ENCODE measurements around the gene COL25A1.
"Not testable (repeated sequence)": the region's sequence is repeated elsewhere in the genome, so short reads cannot be mapped to it uniquely, and the experiment has no call there.

The COL25A1 gene

GRCh38 chr4:108891896-108892590 is 410.4 kb downstream of the COL25A1 start:
- intact Hi-C loops (cut with micrococcal nuclease), result no loop called here
- H3K4me1 Mint-ChIP-seq (ENCODE audit: low read depth), result no peaks in the 10 kb centered on the region
- no peak overlapping the region for H3K4me3 Mint-ChIP-seq
- no peak overlapping the region for H3K27ac Mint-ChIP-seq
- no peaks in the 10 kb centered on the region for H3K27me3 Mint-ChIP-seq
- H3K36me3 Mint-ChIP-seq (ENCODE audit: low read depth), result no peaks in the 10 kb centered on the region
- H3K9me3 Mint-ChIP-seq, result no peaks in the 10 kb centered on the region

- Mint-ChIP-seq H3K36me3 (ENCODE audit: low read depth) (no peaks in the 10 kb centered on the region), H3K9me3 (no peaks in the 10 kb centered on the region), H3K27me3 (no peaks in the 10 kb centered on the region), H3K4me3 (no peak overlapping the region), H3K27ac (no peak overlapping the region), H3K4me1 (ENCODE audit: low read depth) (no peaks in the 10 kb centered on the region)
- intact Hi-C loops (cut with micrococcal nuclease), result no loop called here
Observed at GRCh38 chr4:108890484-108890881, 412.0 kb downstream of the COL25A1 start.

GRCh38 chr4:108889696-108890483 is 412.6 kb downstream of the COL25A1 start:
- H3K27ac Mint-ChIP-seq, result no peak overlapping the region
- H3K9me3 Mint-ChIP-seq, result no peaks in the 10 kb centered on the region
- no peaks in the 10 kb centered on the region for H3K27me3 Mint-ChIP-seq
- H3K4me3 Mint-ChIP-seq, result no peak overlapping the region
- H3K4me1 Mint-ChIP-seq (ENCODE audit: low read depth), result no peaks in the 10 kb centered on the region
- H3K36me3 Mint-ChIP-seq (ENCODE audit: low read depth), result no peaks in the 10 kb centered on the region
- intact Hi-C loops (cut with micrococcal nuclease), result no loop called here

- Mint-ChIP-seq H3K4me3 (no peak overlapping the region), H3K27me3 (no peaks in the 10 kb centered on the region), H3K36me3 (ENCODE audit: low read depth) (no peaks in the 10 kb centered on the region), H3K4me1 (ENCODE audit: low read depth) (no peaks in the 10 kb centered on the region), H3K9me3 (no peaks in the 10 kb centered on the region), H3K27ac (no peak overlapping the region)
- intact Hi-C loops (cut with micrococcal nuclease), result no loop called here
Observed at GRCh38 chr4:108888769-108889168, 413.7 kb downstream of the COL25A1 start.

- Mint-ChIP-seq H3K36me3 (ENCODE audit: low read depth) (no peaks in the 10 kb centered on the region), H3K9me3 (no peaks in the 10 kb centered on the region), H3K4me3 (no peak overlapping the region), H3K27me3 (no peaks in the 10 kb centered on the region), H3K4me1 (ENCODE audit: low read depth) (no peaks in the 10 kb centered on the region), H3K27ac (no peak overlapping the region)
- intact Hi-C loops (cut with micrococcal nuclease), result no loop called here
Observed at GRCh38 chr4:108887034-108887433, 415.4 kb downstream of the COL25A1 start.

GRCh38 chr4:108885211-108885610 is 417.2 kb downstream of the COL25A1 start:
- Mint-ChIP-seq H3K4me3 (no peak overlapping the region), H3K9me3 (no peaks in the 10 kb centered on the region), H3K4me1 (ENCODE audit: low read depth) (no peaks in the 10 kb centered on the region), H3K27ac (no peak overlapping the region), H3K36me3 (ENCODE audit: low read depth) (no peaks in the 10 kb centered on the region), H3K27me3 (no peaks in the 10 kb centered on the region)
- intact Hi-C loops (cut with micrococcal nuclease), result no loop called here

- no peak overlapping the region for H3K27ac Mint-ChIP-seq
- H3K27me3 Mint-ChIP-seq, result no peaks in the 10 kb centered on the region
- no peaks in the 10 kb centered on the region for H3K9me3 Mint-ChIP-seq
- no peaks in the 10 kb centered on the region for H3K4me1 Mint-ChIP-seq (ENCODE audit: low read depth)
- H3K4me3 Mint-ChIP-seq, result no peak overlapping the region
- intact Hi-C loops (cut with micrococcal nuclease), result no loop called here
- H3K36me3 Mint-ChIP-seq (ENCODE audit: low read depth), result no peaks in the 10 kb centered on the region
Observed at GRCh38 chr4:108884596-108884995, 417.9 kb downstream of the COL25A1 start.

GRCh38 chr4:108881986-108882385 is 420.5 kb downstream of the COL25A1 start:
- Mint-ChIP-seq H3K9me3 (no peaks in the 10 kb centered on the region), H3K36me3 (ENCODE audit: low read depth) (no peaks in the 10 kb centered on the region), H3K4me1 (ENCODE audit: low read depth) (no peaks in the 10 kb centered on the region), H3K4me3 (no peak overlapping the region), H3K27ac (no peak overlapping the region), H3K27me3 (no peaks in the 10 kb centered on the region)
- intact Hi-C loops (cut with micrococcal nuclease), result no loop called here

GRCh38 chr4:108881190-108881589 is 421.3 kb downstream of the COL25A1 start:
- Mint-ChIP-seq H3K27ac (no peak overlapping the region), H3K9me3 (no peaks in the 10 kb centered on the region), H3K27me3 (no peaks in the 10 kb centered on the region), H3K4me3 (no peak overlapping the region), H3K36me3 (ENCODE audit: low read depth) (no peaks in the 10 kb centered on the region), H3K4me1 (ENCODE audit: low read depth) (no peaks in the 10 kb centered on the region)
- intact Hi-C loops (cut with micrococcal nuclease), result no loop called here

GRCh38 chr4:108878806-108879205 is 423.7 kb downstream of the COL25A1 start:
- H3K9me3 Mint-ChIP-seq, result no peaks in the 10 kb centered on the region
- H3K27me3 Mint-ChIP-seq, result no peaks in the 10 kb centered on the region
- no peak overlapping the region for H3K4me3 Mint-ChIP-seq
- H3K36me3 Mint-ChIP-seq (ENCODE audit: low read depth), result no peaks in the 10 kb centered on the region
- no peaks in the 10 kb centered on the region for H3K4me1 Mint-ChIP-seq (ENCODE audit: low read depth)
- no peak overlapping the region for H3K27ac Mint-ChIP-seq
- intact Hi-C loops (cut with micrococcal nuclease), result no loop called here

GRCh38 chr4:108877821-108878220 is 424.6 kb downstream of the COL25A1 start:
- H3K4me3 Mint-ChIP-seq, result no peak overlapping the region
- H3K36me3 Mint-ChIP-seq (ENCODE audit: low read depth), result no peaks in the 10 kb centered on the region
- no peak overlapping the region for H3K27ac Mint-ChIP-seq
- intact Hi-C loops (cut with micrococcal nuclease), result no loop called here
- no peaks in the 10 kb centered on the region for H3K9me3 Mint-ChIP-seq
- H3K27me3 Mint-ChIP-seq, result no peaks in the 10 kb centered on the region
- no peaks in the 10 kb centered on the region for H3K4me1 Mint-ChIP-seq (ENCODE audit: low read depth)

GRCh38 chr4:108874806-108875205 is 427.7 kb downstream of the COL25A1 start:
- H3K9me3 Mint-ChIP-seq, result no peaks in the 10 kb centered on the region
- no peaks in the 10 kb centered on the region for H3K27me3 Mint-ChIP-seq
- H3K4me1 Mint-ChIP-seq (ENCODE audit: low read depth), result no peaks in the 10 kb centered on the region
- H3K36me3 Mint-ChIP-seq (ENCODE audit: low read depth), result no peaks in the 10 kb centered on the region
- H3K27ac Mint-ChIP-seq, result no peak overlapping the region
- intact Hi-C loops (cut with micrococcal nuclease), result no loop called here
- H3K4me3 Mint-ChIP-seq, result no peak overlapping the region

- peaks cover 10% of the 10 kb centered on the region for H3K9me3 Mint-ChIP-seq
- H3K4me1 Mint-ChIP-seq (ENCODE audit: low read depth); H3K27ac Mint-ChIP-seq; H3K27me3 Mint-ChIP-seq; H3K36me3 Mint-ChIP-seq (ENCODE audit: low read depth); intact Hi-C loops (cut with micrococcal nuclease); H3K4me3 Mint-ChIP-seq: not testable (repeated sequence)
Observed at GRCh38 chr4:108869970-108870369, 432.5 kb downstream of the COL25A1 start.

- Mint-ChIP-seq H3K27me3 (no peaks in the 10 kb centered on the region), H3K4me3 (no peak overlapping the region), H3K27ac (no peak overlapping the region)
Observed at GRCh38 chr4:108868606-108869227, 433.7 kb downstream of the COL25A1 start.

More at GRCh38 chr4:108868606-108869227, 433.7 kb downstream of the COL25A1 start:
- intact Hi-C loops (cut with micrococcal nuclease), result no loop called here
- Mint-ChIP-seq H3K4me1 (ENCODE audit: low read depth) (no peaks in the 10 kb centered on the region), H3K36me3 (ENCODE audit: low read depth) (no peaks in the 10 kb centered on the region), H3K9me3 (peaks cover 10% of the 10 kb centered on the region)

Measured in dendritic cell treated with granulocyte-macrophage colony-stimulating factor and Interleukin-4, amounts not matched to agents 40 ng/mL and 50 ng/mL, for 4 days (primary cell).